Body of pancreas (tissue), 4 donors: ENCODE measurements around the gene GOT1. TPM values are rescaled to one million over a fixed set of nuclear protein-coding genes. Genes with fewer than 3 reads are reported as not detected.

Source experiments
- ATAC-seq: fragments of 150-250 bp; one replicate; pipeline ENCODE4 v1.9.1; 2016
- DNase-seq, 4 donors: peaks; one replicate each; pipeline ENCODE4 v3.0.0-alpha.2; 2019
- H3K27ac ChIP-seq, 4 donors: fragments of 200-600 bp; sonication (generic); 1 replicate in 3 of 4; 2 replicates in 1 of 4; pipeline versions ENCODE4 v1.5.1 to v1.6.1; 2016 to 2019; ENCODE audit warnings: mild to moderate bottlenecking in 1 of 4, mixed read lengths in 1 of 4, moderate library complexity in 1 of 4
- H3K27me3 ChIP-seq, 2 donors: fragments of 200-600 bp; sonication (generic); one replicate each; pipeline ENCODE4 v1.6.0; 2016; ENCODE audit warnings: mild to moderate bottlenecking in 1 of 2
- H3K36me3 ChIP-seq, 2 donors: fragments of 200-600 bp; sonication (generic); replicated peaks in 1 of 2; 2 replicates each; pipeline ENCODE4 v1.5.1; 2016; ENCODE audit warnings: low read depth in 2 of 2; ENCODE audit not compliant: insufficient read depth in 1 of 2
- H3K4me1 ChIP-seq: fragments of 200-600 bp; sonication (generic); one replicate; pipeline ENCODE4 v1.6.0; 2016
- H3K4me3 ChIP-seq, 2 donors: fragments of 200-600 bp; sonication (generic); 1 replicate in 1 of 2; 2 replicates in 1 of 2; pipeline ENCODE4 v1.5.1; 2016 to 2019
- H3K9me3 ChIP-seq, 3 donors: fragments of 200-600 bp; sonication (generic); 1 replicate in 2 of 3; 2 replicates in 1 of 3; pipeline ENCODE4 v1.5.1; 2016
- CTCF ChIP-seq, 7 experiments: fragments of 450-650 bp in 4 of 7; fragments of 200-600 bp in 3 of 7; sonication (generic) in 3 of 7; IDR thresholded peaks; one replicate each; pipeline ENCODE4 v1.5.1; 2016 to 2019; ENCODE audit warnings: antibody characterized with exemption in 7 of 7
- POLR2A ChIP-seq, 3 donors: fragments of 450-650 bp; IDR thresholded peaks; one replicate each; pipeline ENCODE4 v1.6.1; 2016; ENCODE audit warnings: antibody characterized with exemption in 3 of 3, mild to moderate bottlenecking in 2 of 3
- WGBS, 2 donors: methylation state at CpG; one replicate each; pipeline ENCODE4 v1.1.5; 2017; 5-methylcytosine and 5-hydroxymethylcytosine counted together
- intact Hi-C: fragments of 100-400 bp; cut with DNase I; formaldehyde crosslinking; loops from one replicate; pipeline ENCODE4 v1.15.1; 2023
- total RNA-seq, 2 donors: library from RNA; depleted of rRNA; stranded (reverse); fragments of >200 nt; gene quantifications; one replicate each; pipeline ENCODE4 v1.1.0, GENCODE V29; 2016

The GOT1 gene
- total RNA-seq, 2 donors from 2014 or later = 7.3 to 14.8 TPM

- no peak for TF ChIP-seq POLR2A (IDR thresholded peaks at IDR 0.05)
- TF ChIP-seq CTCF (IDR thresholded peaks at IDR 0.05) = no peak
- Histone ChIP-seq H3K4me1 (no peaks in the 10 kb centered on the region), H3K27me3 (no peaks in the 10 kb centered on the region), H3K27ac (no peak overlapping the region), H3K36me3 (no peaks in the 10 kb centered on the region), H3K9me3 (no peaks in the 10 kb centered on the region), H3K4me3 (no peak overlapping the region)
- intact Hi-C loops = no loop called here
- 83 to 93% methylated on average over 5 of the region's 5 CpGs for WGBS, 2 donors
- DNase-seq (no peak), ATAC-seq (no peak)
These were observed 82.8 kb downstream of the GOT1 start for GRCh38 chr10:99347672-99348071.

Other genes starting within 250 kb of the GOT1 start
- gene HPSE2, start 194.8 kb downstream of the GOT1 start, total RNA-seq = not detected
- 1 to 10 TPM; 1.3 to 1.6 TPM for gene CNNM1, start 101.3 kb downstream of the GOT1 start, total RNA-seq
- 1 to 10 TPM in 1 of 2 donors, not detected in 1; 2.9 TPM for gene NKX2-3, start 102.3 kb upstream of the GOT1 start, total RNA-seq
- 10 to 100 TPM; 15.3 to 22.1 TPM for gene SLC25A28, start 189.8 kb upstream of the GOT1 start, total RNA-seq
- 10 to 100 TPM in 1 of 2 donors, 1 to 10 TPM in 1; 9.3 to 17.1 TPM for gene ENTPD7, start 228.9 kb upstream of the GOT1 start, total RNA-seq